Measurements from ENCODE around the gene ARHGEF10L.

DNA sequence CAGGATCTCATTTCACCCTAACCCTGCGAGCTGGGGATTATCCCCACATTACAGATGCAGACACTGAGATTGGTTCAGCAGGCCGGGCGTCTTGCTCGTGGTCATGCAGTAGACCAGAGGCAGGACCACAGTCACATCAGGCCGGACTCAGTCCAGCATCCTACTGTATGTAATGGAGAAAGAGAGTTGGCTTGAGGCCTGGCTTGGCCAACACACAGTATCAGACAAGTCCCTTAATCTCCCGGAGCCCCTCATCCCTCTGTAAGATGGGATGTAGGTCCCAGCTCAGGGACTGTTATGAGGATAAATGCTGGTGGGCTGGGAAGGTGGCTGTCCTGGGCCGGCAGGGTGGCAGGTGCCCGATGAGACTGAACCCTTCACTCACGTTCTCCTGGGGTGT lies 149.5 kb downstream of the ARHGEF10L start:
- TF ChIP-seq, protein P1, sequence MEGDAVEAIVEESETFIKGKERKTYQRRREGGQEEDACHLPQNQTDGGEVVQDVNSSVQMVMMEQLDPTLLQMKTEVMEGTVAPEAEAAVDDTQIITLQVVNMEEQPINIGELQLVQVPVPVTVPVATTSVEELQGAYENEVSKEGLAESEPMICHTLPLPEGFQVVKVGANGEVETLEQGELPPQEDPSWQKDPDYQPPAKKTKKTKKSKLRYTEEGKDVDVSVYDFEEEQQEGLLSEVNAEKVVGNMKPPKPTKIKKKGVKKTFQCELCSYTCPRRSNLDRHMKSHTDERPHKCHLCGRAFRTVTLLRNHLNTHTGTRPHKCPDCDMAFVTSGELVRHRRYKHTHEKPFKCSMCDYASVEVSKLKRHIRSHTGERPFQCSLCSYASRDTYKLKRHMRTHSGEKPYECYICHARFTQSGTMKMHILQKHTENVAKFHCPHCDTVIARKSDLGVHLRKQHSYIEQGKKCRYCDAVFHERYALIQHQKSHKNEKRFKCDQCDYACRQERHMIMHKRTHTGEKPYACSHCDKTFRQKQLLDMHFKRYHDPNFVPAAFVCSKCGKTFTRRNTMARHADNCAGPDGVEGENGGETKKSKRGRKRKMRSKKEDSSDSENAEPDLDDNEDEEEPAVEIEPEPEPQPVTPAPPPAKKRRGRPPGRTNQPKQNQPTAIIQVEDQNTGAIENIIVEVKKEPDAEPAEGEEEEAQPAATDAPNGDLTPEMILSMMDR (IDR thresholded peaks at IDR 0.05) = no peak
- TF ChIP-seq POLR2A (IDR thresholded peaks at IDR 0.05) (no peak), POLR2AphosphoS5 (IDR thresholded peaks at IDR 0.05; ENCODE audit: insufficient read depth in 1 of 2, low read depth in 1 of 2) (no peak)

Data from vagina (tissue), 2 donors.